Loucy (cell line): Measurements from ENCODE around the gene CHMP4B.

Source experiments
- H2AFZ ChIP-seq: fragments of 200-600 bp; sonication (generic); 2 replicates; pipeline ENCODE4 v1.6.0; 2016; ENCODE audit warnings: antibody characterized with exemption, mild to moderate bottlenecking, low read length, moderate library complexity
- H3F3A ChIP-seq: fragments of 200-600 bp; 2 replicates; pipeline ENCODE4 v1.6.0; 2016; ENCODE audit warnings: antibody characterized with exemption, low read depth, mild to moderate bottlenecking
- H3K27me3 ChIP-seq: fragments of 200-600 bp; sonication (generic); 2 replicates; pipeline ENCODE4 v1.6.1; 2014; ENCODE audit warnings: low read length, mild to moderate bottlenecking; ENCODE audit not compliant: insufficient read depth, poor library complexity, severe bottlenecking
- H3K36me3 ChIP-seq: fragments of 200-600 bp; sonication (generic); 2 replicates; pipeline ENCODE4 v1.6.1; 2016; ENCODE audit warnings: low read length; ENCODE audit not compliant: insufficient read depth
- H3K4me1 ChIP-seq: fragments of 200-600 bp; sonication (generic); 2 replicates; pipeline ENCODE4 v1.5.1; 2014; ENCODE audit warnings: low read length, mild to moderate bottlenecking; ENCODE audit not compliant: insufficient read depth, poor library complexity, severe bottlenecking
- H3K4me2 ChIP-seq: fragments of 200-600 bp; sonication (generic); 2 replicates; pipeline ENCODE4 v1.6.0; 2014; ENCODE audit warnings: antibody characterized with exemption, low read length, low read depth, mild to moderate bottlenecking; ENCODE audit not compliant: poor library complexity, severe bottlenecking
- H3K4me3 ChIP-seq: fragments of 200-600 bp; sonication (generic); 2 replicates; pipeline ENCODE4 v1.5.1; 2014; ENCODE audit warnings: low read length, mild to moderate bottlenecking, mixed read lengths; ENCODE audit not compliant: poor library complexity, severe bottlenecking
- H3K79me2 ChIP-seq: fragments of 200-600 bp; sonication (generic); 2 replicates; pipeline ENCODE4 v1.6.1; 2014; ENCODE audit warnings: low read length; ENCODE audit not compliant: insufficient read depth
- H3K9ac ChIP-seq: fragments of 200-600 bp; sonication (generic); 2 replicates; pipeline ENCODE4 v1.6.0; 2014; ENCODE audit warnings: mild to moderate bottlenecking, low read depth, low read length, moderate library complexity; ENCODE audit not compliant: poor library complexity, severe bottlenecking
- H3K9me2 ChIP-seq: fragments of 200-600 bp; sonication (generic); replicated peaks from 2 replicates; pipeline ENCODE4 v1.6.1; 2016; ENCODE audit warnings: low read depth, low read length, mixed read lengths
- H3K9me3 ChIP-seq: fragments of 200-600 bp; sonication (generic); 2 replicates; pipeline ENCODE4 v1.6.1; 2014; ENCODE audit warnings: mild to moderate bottlenecking, antibody characterized with exemption, low read length, low read depth; ENCODE audit not compliant: insufficient read depth
- H4K20me1 ChIP-seq: fragments of 200-600 bp; sonication (generic); 2 replicates; pipeline ENCODE4 v1.6.0; 2014; ENCODE audit warnings: antibody characterized with exemption, low read length, mild to moderate bottlenecking; ENCODE audit not compliant: insufficient read depth, poor library complexity, severe bottlenecking
- CTCF ChIP-seq: fragments of 200-600 bp; sonication (generic); conservative IDR thresholded peaks from 2 replicates; pipeline ENCODE4 v1.5.1; 2014; ENCODE audit warnings: mild to moderate bottlenecking, antibody characterized with exemption, low read length
- EZH2phosphoT487 ChIP-seq: fragments of 200-600 bp; IDR thresholded peaks from 2 replicates; pipeline ENCODE4 v1.6.1; 2018; ENCODE audit warnings: antibody characterized with exemption, mild to moderate bottlenecking, moderate library complexity, borderline replicate concordance

CHMP4B gene

DNA sequence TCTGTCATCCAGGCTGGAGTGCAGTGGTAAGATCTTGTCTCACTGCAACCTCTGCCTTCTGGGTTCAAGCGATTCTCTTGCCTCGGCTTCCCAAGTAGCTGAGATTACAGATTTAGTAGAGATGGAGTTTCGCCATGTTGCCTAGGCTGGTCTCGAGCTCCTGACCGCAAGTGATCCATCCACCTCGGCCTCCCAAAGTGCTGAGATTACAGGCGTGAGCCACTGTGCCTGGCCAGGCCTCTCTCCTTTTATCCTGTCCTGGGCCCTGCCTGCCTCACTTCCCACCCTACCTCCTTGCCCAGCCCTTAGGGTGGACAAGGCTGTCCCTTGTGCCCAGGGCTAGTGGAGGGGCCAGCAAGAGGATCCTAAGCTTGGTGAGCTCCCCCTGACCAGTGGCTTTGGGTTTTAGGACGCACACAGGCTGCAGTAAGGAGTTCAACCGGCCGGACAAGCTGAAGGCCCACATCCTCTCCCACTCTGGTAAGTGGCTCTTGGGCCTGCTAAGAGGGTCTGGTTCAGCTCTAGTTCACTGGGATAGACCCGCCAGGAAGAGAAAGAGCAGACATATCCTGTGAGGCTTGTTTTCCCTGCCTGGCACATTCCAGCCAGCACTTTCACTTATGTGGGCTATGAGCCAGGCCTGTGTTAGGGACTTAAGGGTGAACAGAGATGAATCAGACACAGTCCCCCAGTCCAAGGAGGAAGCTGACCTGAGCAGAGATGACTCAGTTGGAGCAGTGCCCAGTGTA is 21.9 kb upstream of the CHMP4B start:
- no peak overlapping the region for H3K4me2 ChIP-seq
- no peak for TF ChIP-seq EZH2phosphoT487
- H3K9me3 ChIP-seq = no peaks in the 10 kb centered on the region
- H2AFZ ChIP-seq = no peak overlapping the region
- no peak overlapping the region for H3K9ac ChIP-seq
- H3K9me2 ChIP-seq = no peaks in the 10 kb centered on the region
- no peaks in the 10 kb centered on the region for H3K36me3 ChIP-seq
- H3K79me2 ChIP-seq = no peaks in the 10 kb centered on the region
- H3K4me1 ChIP-seq = peaks cover 10% of the 10 kb centered on the region
- H3F3A ChIP-seq = no peaks in the 10 kb centered on the region
- no peaks in the 10 kb centered on the region for H4K20me1 ChIP-seq
- H3K4me3 ChIP-seq = no peak overlapping the region
- H3K27me3 ChIP-seq = no peaks in the 10 kb centered on the region

DNA sequence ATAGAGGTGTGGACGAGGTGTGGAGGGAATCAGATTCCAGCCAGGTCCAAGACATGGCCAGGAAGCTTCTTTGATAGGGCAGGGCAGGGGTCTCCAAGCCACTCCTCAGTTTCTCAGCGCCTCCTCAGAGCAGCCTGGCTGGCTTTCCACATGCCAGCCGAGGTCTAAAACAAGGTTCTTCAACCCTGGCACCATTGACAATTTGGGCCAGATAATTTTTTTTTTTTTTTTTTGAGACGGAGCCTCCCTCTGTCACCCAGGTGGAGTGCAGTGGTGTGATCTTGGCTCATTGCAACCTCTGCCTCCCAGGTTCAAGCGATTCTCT is 21.3 kb upstream of the CHMP4B start:
- Histone ChIP-seq H3F3A (no peaks in the 10 kb centered on the region), H2AFZ (no peak overlapping the region), H3K36me3 (no peaks in the 10 kb centered on the region), H3K4me3 (no peak overlapping the region), H3K9me3 (no peaks in the 10 kb centered on the region), H4K20me1 (no peaks in the 10 kb centered on the region), H3K79me2 (no peaks in the 10 kb centered on the region), H3K9me2 (no peaks in the 10 kb centered on the region), H3K9ac (no peak overlapping the region), H3K27me3 (no peaks in the 10 kb centered on the region), H3K4me1 (peaks cover 10% of the 10 kb centered on the region), H3K4me2 (no peak overlapping the region)
- TF ChIP-seq EZH2phosphoT487 (no peak), CTCF (no peak)

DNA sequence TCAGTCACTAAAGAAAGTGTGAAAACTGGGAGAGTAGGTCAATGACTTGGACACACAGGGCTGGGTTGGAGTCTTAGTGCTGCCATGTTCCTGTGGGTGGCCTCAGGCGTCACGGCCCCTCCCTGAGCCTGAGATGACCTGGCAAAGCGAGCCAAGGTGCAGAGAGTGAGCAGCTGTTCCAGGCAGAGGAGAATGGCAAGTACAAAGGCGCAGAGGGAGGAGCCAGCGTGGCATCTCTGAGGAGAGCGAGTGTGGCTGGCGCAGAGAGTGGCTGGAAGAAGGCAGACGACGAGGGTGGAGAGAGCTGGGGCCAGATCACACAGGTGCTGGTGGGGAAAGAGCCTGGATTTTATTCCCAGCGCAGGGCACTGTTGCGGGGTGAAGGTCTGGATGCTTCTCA is 20.6 kb upstream of the CHMP4B start:
- H3K27me3 ChIP-seq = no peaks in the 10 kb centered on the region
- no peaks in the 10 kb centered on the region for H3K36me3 ChIP-seq
- H3K4me1 ChIP-seq = peaks cover 10% of the 10 kb centered on the region
- no peak overlapping the region for H3K4me2 ChIP-seq
- H2AFZ ChIP-seq = no peak overlapping the region
- TF ChIP-seq CTCF (no peak), EZH2phosphoT487 (no peak)
- no peak overlapping the region for H3K4me3 ChIP-seq
- H4K20me1 ChIP-seq = no peaks in the 10 kb centered on the region
- H3K9ac ChIP-seq = no peak overlapping the region
- no peaks in the 10 kb centered on the region for H3K9me3 ChIP-seq
- no peaks in the 10 kb centered on the region for H3K9me2 ChIP-seq
- H3K79me2 ChIP-seq = no peaks in the 10 kb centered on the region
- no peaks in the 10 kb centered on the region for H3F3A ChIP-seq

DNA sequence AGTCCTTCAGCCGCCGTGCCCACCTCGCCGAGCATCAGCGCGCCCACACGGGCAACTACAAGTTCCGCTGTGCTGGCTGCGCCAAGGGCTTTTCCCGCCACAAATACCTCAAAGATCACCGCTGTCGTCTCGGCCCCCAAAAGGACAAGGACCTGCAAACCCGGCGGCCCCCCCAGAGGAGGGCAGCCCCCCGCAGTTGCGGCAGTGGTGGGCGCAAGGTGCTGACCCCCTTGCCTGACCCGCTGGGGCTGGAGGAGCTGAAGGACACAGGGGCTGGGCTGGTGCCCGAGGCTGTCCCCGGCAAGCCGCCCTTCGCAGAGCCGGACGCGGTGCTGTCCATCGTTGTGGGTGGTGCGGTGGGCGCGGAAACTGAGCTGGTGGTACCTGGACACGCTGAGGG is 20.1 kb upstream of the CHMP4B start:
- no peak overlapping the region for H2AFZ ChIP-seq
- no peaks in the 10 kb centered on the region for H3K36me3 ChIP-seq
- H3F3A ChIP-seq = no peaks in the 10 kb centered on the region
- peaks cover 10% of the 10 kb centered on the region for H3K4me1 ChIP-seq
- H3K4me3 ChIP-seq = no peak overlapping the region
- no peaks in the 10 kb centered on the region for H3K9me2 ChIP-seq
- no peaks in the 10 kb centered on the region for H4K20me1 ChIP-seq
- H3K79me2 ChIP-seq = no peaks in the 10 kb centered on the region
- H3K9me3 ChIP-seq = no peaks in the 10 kb centered on the region
- no peak overlapping the region for H3K4me2 ChIP-seq
- H3K27me3 ChIP-seq = no peaks in the 10 kb centered on the region
- TF ChIP-seq CTCF = no peak
- TF ChIP-seq EZH2phosphoT487 = no peak
- H3K9ac ChIP-seq = no peak overlapping the region
